GM12878 (cell line): ENCODE measurements around the gene CHD1L. TPM values are rescaled to one million over a fixed set of nuclear protein-coding genes. Genes with fewer than 3 reads are reported as not detected.
A peak's percentile ranks its signal among the peaks of the same experiment; 100 is the strongest.

Experiments used
- ATAC-seq: fragments of 200-7000 bp; cut with Tn5 transposase; 3 replicates; pipeline ENCODE4 v1.9.1; 2020; ENCODE audit warnings: mild to moderate bottlenecking, moderate library complexity
- BruUV-seq: library from RNA; stranded (reverse); fragments of 400-500 nt; replicated peaks from 2 replicates; lab custom pipeline; 2021; lab: Mats Ljungman, UMichigan
- CTCF ChIA-PET: fragments of 300-600 bp; sonication (Branson Sonifier 250); formaldehyde crosslinking; extraction: SDS; loops from one replicate; lab custom pipeline; 2021; ENCODE audit warnings: inconsistent platforms; lab: Yijun Ruan, JAX
- POLR2A ChIA-PET: fragments of 350-600 bp; formaldehyde crosslinking; extraction: SDS; loops from one replicate; lab custom pipeline; 2021; ENCODE audit warnings: inconsistent platforms; lab: Charles Lee
- RAD21 ChIA-PET: fragments of 300-600 bp; sonication (Branson Sonifier 250); formaldehyde crosslinking; loops from one replicate; lab custom pipeline; 2023; ENCODE audit warnings: antibody characterized with exemption; ENCODE audit not compliant: unreplicated experiment; lab: Charles Lee
- SMC1A ChIA-PET: fragments of 300-600 bp; sonication (Branson Sonifier 250); formaldehyde crosslinking; loops from one replicate; lab custom pipeline; 2023; ENCODE audit not compliant: unreplicated experiment, uncharacterized antibody; lab: Charles Lee
- DNase-seq: peaks from one replicate; pipeline ENCODE4 v3.0.0-alpha.2; 2011; ENCODE audit warnings: low read depth, low spot score
- FAIRE-seq: peaks from 3 replicates; lab custom pipeline; 2011; peaks lifted over from hg19 to GRCh38; lab: Jason Lieb, UNC
- H2AFZ ChIP-seq: 2 replicates; pipeline ENCODE4 v1.6.0; 2011; ENCODE audit warnings: low read depth, low read length, control low read depth; ENCODE audit not compliant: control insufficient read depth
- H3K27ac ChIP-seq: 2 replicates; pipeline ENCODE4 v1.5.1; 2011; ENCODE audit warnings: control low read depth; ENCODE audit not compliant: control insufficient read depth, insufficient read depth
- H3K27me3 ChIP-seq, 2 experiments: replicated peaks in 1 of 2; 2 replicates each; pipeline versions ENCODE4 v1.6.0 to v1.6.1; 2011; ENCODE audit warnings: low read length in 1 of 2; ENCODE audit not compliant: control insufficient read depth in 2 of 2, insufficient read depth in 2 of 2
- H3K36me3 ChIP-seq, 2 experiments: 2 replicates each; pipeline ENCODE4 v1.5.1; 2011; ENCODE audit warnings: low read length in 1 of 2; ENCODE audit not compliant: control insufficient read depth in 2 of 2, insufficient read depth in 2 of 2
- H3K4me1 ChIP-seq: 2 replicates; pipeline ENCODE4 v1.6.1; 2011; ENCODE audit warnings: mild to moderate bottlenecking, low read length, moderate library complexity, mixed read lengths; ENCODE audit not compliant: control insufficient read depth, insufficient read depth
- H3K4me2 ChIP-seq: 2 replicates; pipeline ENCODE4 v1.6.0; 2011; ENCODE audit warnings: control low read depth; ENCODE audit not compliant: control insufficient read depth, insufficient read depth
- H3K4me3 ChIP-seq: fragments of 200-600 bp; sonication (generic); 2 replicates; pipeline ENCODE4 v1.5.1; 2016
- H3K79me2 ChIP-seq: 2 replicates; pipeline ENCODE4 v1.6.0; 2011; ENCODE audit warnings: low read length; ENCODE audit not compliant: control insufficient read depth, insufficient read depth
- H3K9ac ChIP-seq: 2 replicates; pipeline ENCODE4 v1.8.0; 2011; ENCODE audit warnings: low read length, control low read depth, mixed read lengths; ENCODE audit not compliant: control insufficient read depth, insufficient read depth
- H3K9me3 ChIP-seq: replicated peaks from 3 replicates; pipeline ENCODE4 v1.5.1; 2011; ENCODE audit warnings: mild to moderate bottlenecking, low read length; ENCODE audit not compliant: control insufficient read depth, insufficient read depth
- H4K20me1 ChIP-seq: 2 replicates; pipeline ENCODE4 v1.6.0; 2011; ENCODE audit not compliant: control insufficient read depth, insufficient read depth
- BCL3 ChIP-seq: IDR thresholded peaks from 2 replicates; pipeline ENCODE4 v1.6.1; 2011; ENCODE audit warnings: borderline replicate concordance, low read depth, mild to moderate bottlenecking, moderate library complexity, low read length; ENCODE audit not compliant: insufficient read depth, poor library complexity, severe bottlenecking
- CEBPB ChIP-seq, 2 experiments: fragments of 150-350 bp in 1 of 2; IDR thresholded peaks; 2 replicates each; pipeline ENCODE4 v1.6.1; 2012 to 2014; ENCODE audit warnings: low read depth in 2 of 2, low read length in 2 of 2, borderline replicate concordance in 1 of 2, inconsistent platforms in 1 of 2
- EP300 ChIP-seq, 2 experiments: fragments of 150-350 bp in 1 of 2; IDR thresholded peaks; 2 replicates each; pipeline ENCODE4 v1.6.1; 2011 to 2012; ENCODE audit warnings: low read depth in 2 of 2, low read length in 2 of 2, borderline replicate concordance in 1 of 2, improper control_type of control experiment in 1 of 2, inconsistent platforms in 1 of 2; ENCODE audit not compliant: control insufficient read depth in 1 of 2
- ETV6 ChIP-seq, 2 experiments: fragments of 450-650 bp in 1 of 2; IDR thresholded peaks in 1 of 2; conservative IDR thresholded peaks in 1 of 2; 2 replicates each; pipeline ENCODE4 v1.6.1; 2014; ENCODE audit warnings: antibody characterized with exemption in 1 of 2, borderline replicate concordance in 1 of 2, low read depth in 1 of 2, mild to moderate bottlenecking in 1 of 2, moderate library complexity in 1 of 2
- IKZF2 ChIP-seq, 2 experiments: fragments of 450-650 bp; IDR thresholded peaks; 2 replicates each; pipeline ENCODE4 v1.6.1; 2017; ENCODE audit warnings: mild to moderate bottlenecking in 2 of 2, moderate library complexity in 2 of 2
- KAT2A ChIP-seq: conservative IDR thresholded peaks from 2 replicates; pipeline ENCODE4 v1.6.1; 2011; ENCODE audit warnings: low read depth, low read length; ENCODE audit not compliant: control insufficient read depth
- MLLT1 ChIP-seq: fragments of 450-650 bp; IDR thresholded peaks from 2 replicates; pipeline ENCODE4 v1.6.1; 2016; ENCODE audit warnings: mild to moderate bottlenecking
- NBN ChIP-seq: fragments of 450-650 bp; IDR thresholded peaks from 2 replicates; pipeline ENCODE4 v1.6.1; 2016
- NFIC ChIP-seq: IDR thresholded peaks from 2 replicates; pipeline ENCODE4 v1.6.1; 2012; ENCODE audit warnings: low read depth, mild to moderate bottlenecking, inconsistent platforms, low read length, moderate library complexity
- RAD51 ChIP-seq: fragments of 450-650 bp; IDR thresholded peaks from 2 replicates; pipeline ENCODE4 v1.6.1; 2016; ENCODE audit warnings: moderate library complexity, mild to moderate bottlenecking, inconsistent platforms
- RELA ChIP-seq: fragments of 450-650 bp; IDR thresholded peaks from 2 replicates; pipeline ENCODE4 v1.8.0; 2014; ENCODE audit warnings: borderline replicate concordance; ENCODE audit not compliant: partially characterized antibody
- TAF1 ChIP-seq: IDR thresholded peaks from 2 replicates; pipeline ENCODE4 v1.6.1; 2011; ENCODE audit warnings: mild to moderate bottlenecking, low read depth, low read length, borderline replicate concordance
- TBL1XR1 ChIP-seq: IDR thresholded peaks from 2 replicates; pipeline ENCODE4 v1.6.1; 2012; ENCODE audit warnings: low read depth, low read length, improper control_type of control experiment
- TCF3 ChIP-seq: IDR thresholded peaks from 2 replicates; pipeline ENCODE4 v1.6.1; 2012; ENCODE audit warnings: low read depth, mild to moderate bottlenecking, low read length, borderline replicate concordance; ENCODE audit not compliant: insufficient read depth
- ZBTB40 ChIP-seq: fragments of 450-650 bp; IDR thresholded peaks from 2 replicates; pipeline ENCODE4 v1.6.1; 2016; ENCODE audit warnings: mild to moderate bottlenecking, moderate library complexity, borderline replicate concordance
- WGBS: methylation state at CpG from one replicate; pipeline ENCODE4 v1.1.6; 2016; ENCODE audit warnings: low lambda C conversion rate; ENCODE audit not compliant: insufficient replicate concordance, insufficient coverage; ENCODE audit errors: missing lambda C conversion rate; 5-methylcytosine and 5-hydroxymethylcytosine counted together
- in situ Hi-C: fragments of 300-500 bp; cut with MboI; formaldehyde crosslinking; loops from 9 replicates; pipeline ENCODE4 v1.14.3; 2018; ENCODE audit warnings: mixed read lengths
- intact Hi-C: fragments of 100-400 bp; cut with micrococcal nuclease; formaldehyde crosslinking; loops from one replicate; pipeline ENCODE4 v1.14.2; 2022; ENCODE audit not compliant: unreplicated experiment
- polyA plus RNA-seq, 11 experiments: library from polyadenylated mRNA; depleted of rRNA in 4 of 11; unstranded in 6 of 11; stranded (reverse) in 5 of 11; fragments of >200 nt; fragmentation: Nextera tagmentation in 4 of 11; fragmentation: Illumina TruSeq in 1 of 11; extraction: Ambion mirVana in 4 of 11; extraction: Trizol in 1 of 11; gene quantifications; 1 replicate in 1 of 11; 2 replicates in 10 of 11; pipeline versions ENCODE4 v1.2.1 to v1.2.3, GENCODE V29; 2011 to 2016; ENCODE audit warnings: inconsistent platforms in 2 of 11, missing spikeins in 2 of 11, low read depth in 1 of 11
- total RNA-seq, 4 experiments: library from RNA; depleted of rRNA in 3 of 4; stranded (reverse); fragments of >200 nt in 3 of 4; fragmentation: Illumina TruSeq in 1 of 4; extraction: Trizol in 1 of 4; gene quantifications; 2 replicates each; pipeline versions ENCODE4 v1.2.1 to v1.2.3, GENCODE V29; 2013 to 2021

Gene CHD1L
- total and polyA plus RNA-seq, 10 of the 15 experiments (the other 5 are each of a cell fraction or from before 2014, with no cell fraction given) = 21.2 to 54.2 (median 44.5) TPM

GRCh38 chr1:147241934-147242448 is 493 bp upstream of the CHD1L start:
- H3K9ac ChIP-seq = peak overlapping the region; percentile 55; the same call in 1 of the 2 replicates
- whole genome bisulfite sequencing = 2% methylated on average over 9 of the region's 9 CpGs
- H3K27me3 ChIP-seq = no peaks in the 10 kb centered on the region; a peak in 1 of 4 replicates
- H3K4me1 ChIP-seq = peaks cover 11% of the 10 kb centered on the region
- peak overlapping the region; percentile 93 for H2AFZ ChIP-seq
- H4K20me1 ChIP-seq = no peaks in the 10 kb centered on the region
- no peaks in the 10 kb centered on the region for H3K36me3 ChIP-seq
- peak overlapping the region; percentile 90 for H3K4me2 ChIP-seq
- ChIA-PET RAD21 (interaction anchor here (1.0 to 3.1 kb wide), 6 partner anchors 10 to 81 kb away, joined by 3 to 11 read pairs (median 6); partner anchors contain the start of gene FMO5), CTCF (interaction anchor here (0.6 to 3.9 kb wide), 13 partner anchors 11 to 651 kb away, joined by 3 to 54 read pairs (median 4); partner anchors contain the start of genes FMO5 and PRKAB2), POLR2A (no interaction called here), SMC1A (interaction anchor here (0.9 to 2.6 kb wide), 3 partner anchors 62 to 71 kb away, joined by 3 to 12 read pairs (median 3); no protein-coding TSS in a partner anchor)
- H3K27ac ChIP-seq = no peak overlapping the region; the same call in 1 of the 2 replicates
- DNase-seq (no peak), FAIRE-seq (no peak), ATAC-seq (no peak)
- no peaks in the 10 kb centered on the region; the same call in 2 of the 3 replicates for H3K9me3 ChIP-seq
- peaks cover 44% of the 10 kb centered on the region for H3K79me2 ChIP-seq
- H3K4me3 ChIP-seq = peak overlapping the region; percentile 36; the same call in 1 of the 2 replicates
- BruUV-seq = no TSS peak
- intact Hi-C loops (loop anchor here (1.0 to 2.0 kb wide), 2 partner anchors 70 to 157 kb away; partner anchors contain the start of gene PRKAB2), in situ Hi-C loops (no loop called here)
- no peak for TF ChIP-seq NFIC
- TF ChIP-seq ZBTB40 = peak; percentile 41; the same call in 1 of the 2 replicates
- no peak for TF ChIP-seq CEBPB (IDR thresholded peaks at IDR 0.05; ENCODE audit: borderline replicate concordance in 1 of 2, low read depth in 2 of 2, low read length in 2 of 2)
- no peak for TF ChIP-seq TAF1
- TF ChIP-seq ETV6 (conservative IDR thresholded peaks at IDR 0.05 in 1 of 2, IDR thresholded peaks at IDR 0.05 in 1 of 2; ENCODE audit: borderline replicate concordance in 1 of 2, low read depth in 1 of 2) = no peak
- no peak for TF ChIP-seq EP300 (IDR thresholded peaks at IDR 0.05; ENCODE audit: borderline replicate concordance in 1 of 2, control insufficient read depth in 1 of 2, low read depth in 2 of 2, low read length in 2 of 2)
- TF ChIP-seq RELA = no peak
- no peak for TF ChIP-seq BCL3
- no peak for TF ChIP-seq KAT2A
- 0 out of 4 replicates have a peak, but pooled peaks of 1 of the 2 experiments have one; percentile 11 for TF ChIP-seq IKZF2 (IDR thresholded peaks at IDR 0.05)
- peak; percentile 97 for TF ChIP-seq MLLT1
- no peak for TF ChIP-seq TCF3
- no peak for TF ChIP-seq TBL1XR1
- TF ChIP-seq NBN = 0 out of 2 replicates have a peak, but pooled peaks have one; percentile 55
- no peak for TF ChIP-seq RAD51
